HEK293T (cell line): Measurements from ENCODE around the gene PCDHGA9.
"Not testable (repeated sequence)": the region's sequence is repeated elsewhere in the genome, so short reads cannot be mapped to it uniquely, and the experiment has no call there.

Experiments
- BHLHE40 ChIP-seq: fragments of 450-650 bp; IDR thresholded peaks from 2 replicates; pipeline ENCODE4 v1.6.1; 2016; ENCODE audit warnings: mild to moderate bottlenecking, moderate library complexity, borderline replicate concordance
- FOXM1 ChIP-seq: fragments of 450-650 bp; IDR thresholded peaks from 2 replicates; pipeline ENCODE4 v1.6.1; 2017; ENCODE audit warnings: mild to moderate bottlenecking, borderline replicate concordance
- HDGF ChIP-seq: fragments of 450-650 bp; IDR thresholded peaks from 2 replicates; pipeline ENCODE4 v1.6.1; 2017; ENCODE audit warnings: antibody characterized with exemption, borderline replicate concordance
- SP1 ChIP-seq: fragments of 450-650 bp; IDR thresholded peaks from 2 replicates; pipeline ENCODE4 v1.6.1; 2017

GRCh38 chr5:141387557-141388311, 14.8 kb upstream of the PCDHGA9 start, which contains the start of gene PCDHGB4:
- TF ChIP-seq BHLHE40, HDGF, FOXM1, SP1: not testable (repeated sequence)
